ENCODE data around the gene JDP2.
A peak's percentile ranks its signal among the peaks of the same experiment; 100 is the strongest.

The JDP2 gene

GRCh38 chr14:75392686-75393641 is 34.9 kb upstream of the JDP2 start:
- H3K4me3 ChIP-seq (ENCODE audit: low read length in 2 of 2), result no peak overlapping the region
- H3K9ac ChIP-seq (ENCODE audit: low read depth in 1 of 2, low read length in 2 of 2), result no peak overlapping the region
- H3K4me1 ChIP-seq (ENCODE audit: control insufficient read depth in 2 of 2, insufficient read depth in 2 of 2, low read length in 2 of 2), result no peaks in the 10 kb centered on the region
- H3K27me3 ChIP-seq (ENCODE audit: control insufficient read depth in 2 of 2, insufficient read depth in 2 of 2, low read length in 2 of 2), result no peaks in the 10 kb centered on the region
- no peaks in the 10 kb centered on the region for H3K36me3 ChIP-seq (ENCODE audit: control insufficient read depth in 2 of 2, insufficient read depth in 2 of 2, low read length in 2 of 2)
- no peaks in the 10 kb centered on the region for H3K9me3 ChIP-seq (ENCODE audit: control insufficient read depth in 2 of 2, low read length in 2 of 2)
- H3K27ac ChIP-seq (ENCODE audit: low read depth in 2 of 2, low read length in 2 of 2), result no peak overlapping the region

DNA sequence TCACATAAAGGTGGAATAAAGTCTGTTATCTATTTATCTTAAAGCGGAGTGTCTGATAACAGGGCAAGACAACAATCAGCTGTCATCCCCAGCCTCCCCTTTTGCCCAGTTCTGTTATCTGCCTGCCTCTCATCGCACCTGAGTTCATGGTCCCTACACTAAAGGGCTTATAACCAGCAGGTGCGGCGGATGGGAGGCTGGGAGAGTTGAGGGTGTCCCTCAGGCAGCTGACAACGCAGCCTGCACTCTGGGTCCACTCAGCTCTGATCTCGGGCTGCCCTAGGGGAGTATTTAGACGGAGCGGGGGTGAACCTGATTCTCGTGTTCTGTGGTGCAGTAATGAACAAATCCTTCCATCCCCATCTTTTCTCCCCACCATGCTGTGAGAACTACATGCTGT is 34.0 kb upstream of the JDP2 start:
- Histone ChIP-seq H3K36me3 (ENCODE audit: control insufficient read depth in 2 of 2, insufficient read depth in 2 of 2, low read length in 2 of 2) (no peaks in the 10 kb centered on the region), H3K9me3 (ENCODE audit: control insufficient read depth in 2 of 2, low read length in 2 of 2) (no peaks in the 10 kb centered on the region), H3K4me3 (ENCODE audit: low read length in 2 of 2) (no peak overlapping the region), H3K27ac (ENCODE audit: low read depth in 2 of 2, low read length in 2 of 2) (no peak overlapping the region), H3K4me1 (ENCODE audit: control insufficient read depth in 2 of 2, insufficient read depth in 2 of 2, low read length in 2 of 2) (no peaks in the 10 kb centered on the region), H3K27me3 (ENCODE audit: control insufficient read depth in 2 of 2, insufficient read depth in 2 of 2, low read length in 2 of 2) (no peaks in the 10 kb centered on the region), H3K9ac (ENCODE audit: low read depth in 1 of 2, low read length in 2 of 2) (no peak overlapping the region)

GRCh38 chr14:75395862-75396261 is 32.0 kb upstream of the JDP2 start:
- Histone ChIP-seq H3K27me3 (ENCODE audit: control insufficient read depth in 2 of 2, insufficient read depth in 2 of 2, low read length in 2 of 2) (no peaks in the 10 kb centered on the region), H3K9ac (ENCODE audit: low read depth in 1 of 2, low read length in 2 of 2) (no peak overlapping the region), H3K36me3 (ENCODE audit: control insufficient read depth in 2 of 2, insufficient read depth in 2 of 2, low read length in 2 of 2) (no peaks in the 10 kb centered on the region), H3K9me3 (ENCODE audit: control insufficient read depth in 2 of 2, low read length in 2 of 2) (no peaks in the 10 kb centered on the region), H3K4me3 (ENCODE audit: low read length in 2 of 2) (no peak overlapping the region), H3K4me1 (ENCODE audit: control insufficient read depth in 2 of 2, insufficient read depth in 2 of 2, low read length in 2 of 2) (peaks cover 11 to 14% of the 10 kb centered on the region in 2 donors), H3K27ac (ENCODE audit: low read depth in 2 of 2, low read length in 2 of 2) (no peak overlapping the region)

DNA sequence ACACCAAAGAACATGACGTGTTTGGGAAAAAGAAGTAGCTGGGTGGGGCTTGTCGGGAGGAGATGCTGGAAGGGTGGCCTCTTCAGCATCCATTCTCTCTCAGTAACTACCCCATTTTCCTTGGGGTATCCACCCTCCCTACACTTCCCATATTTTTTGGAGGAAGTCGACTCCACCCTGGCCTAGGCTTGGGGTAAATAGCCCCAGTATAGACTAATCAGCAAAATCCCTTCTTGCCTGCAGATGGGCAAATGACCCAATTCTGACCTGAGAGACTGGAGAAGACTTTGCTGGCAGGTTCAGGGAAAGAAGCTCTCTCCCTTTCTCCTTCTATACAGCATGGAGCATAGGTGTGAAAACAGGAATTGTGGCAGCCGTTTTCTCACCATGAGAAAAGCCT is 28.5 kb upstream of the JDP2 start:
- Histone ChIP-seq H3K27ac (ENCODE audit: low read depth in 2 of 2, low read length in 2 of 2) (peak overlapping the region; percentile 91), H3K9me3 (ENCODE audit: control insufficient read depth in 2 of 2, low read length in 2 of 2) (no peaks in the 10 kb centered on the region), H3K9ac (ENCODE audit: low read depth in 1 of 2, low read length in 2 of 2) (no peak overlapping the region), H3K4me1 (ENCODE audit: control insufficient read depth in 2 of 2, insufficient read depth in 2 of 2, low read length in 2 of 2) (peaks cover 21 to 26% of the 10 kb centered on the region in 2 donors), H3K36me3 (ENCODE audit: control insufficient read depth in 2 of 2, insufficient read depth in 2 of 2, low read length in 2 of 2) (no peaks in the 10 kb centered on the region), H3K4me3 (ENCODE audit: low read length in 2 of 2) (no peak overlapping the region), H3K27me3 (ENCODE audit: control insufficient read depth in 2 of 2, insufficient read depth in 2 of 2, low read length in 2 of 2) (no peaks in the 10 kb centered on the region)

DNA sequence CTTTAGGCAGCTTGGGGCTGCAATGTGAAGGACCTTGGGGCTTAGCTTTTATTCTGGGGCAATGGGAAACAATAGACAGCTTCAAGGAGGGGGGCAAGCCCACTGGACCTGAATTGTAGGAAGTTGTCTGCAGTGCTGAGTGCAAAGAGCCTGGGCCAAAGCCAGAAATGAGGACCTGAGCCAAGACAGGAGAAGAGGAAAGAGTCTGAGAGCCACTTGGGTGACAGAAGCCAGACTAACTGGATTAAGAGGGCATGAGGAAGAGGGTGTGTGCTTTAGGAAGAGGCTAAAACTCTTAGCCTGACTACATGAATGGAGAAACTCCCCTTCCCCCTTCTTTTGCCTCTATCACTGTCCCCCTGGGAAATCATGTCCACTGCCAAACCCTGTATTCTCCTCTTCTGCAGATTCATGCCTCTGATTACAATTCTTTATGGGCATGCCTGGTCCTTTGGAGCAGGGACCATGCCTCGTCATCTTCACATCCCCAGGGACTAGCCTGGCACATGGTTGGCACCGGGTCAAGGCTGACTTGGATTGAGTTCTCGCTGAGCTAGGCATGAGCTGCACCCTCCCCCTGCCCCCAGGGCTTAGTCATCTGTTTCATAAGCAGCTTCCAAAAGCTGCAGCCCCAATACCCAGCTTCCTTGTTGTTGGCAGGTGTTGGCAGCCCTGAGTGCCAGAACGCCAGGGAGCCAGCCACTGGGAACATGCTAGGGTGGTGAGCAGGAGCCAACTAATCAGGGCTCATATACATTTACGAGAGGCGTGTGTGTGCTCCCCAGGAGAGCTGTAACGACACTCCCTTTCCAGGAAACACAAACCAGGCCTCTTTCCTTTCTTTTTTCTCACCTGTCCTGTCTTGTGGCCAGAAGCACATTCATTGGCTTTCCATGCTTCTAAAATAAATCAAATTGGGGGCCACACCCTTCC is 27.7 kb upstream of the JDP2 start:
- H3K27me3 ChIP-seq (ENCODE audit: control insufficient read depth in 2 of 2, insufficient read depth in 2 of 2, low read length in 2 of 2), result no peaks in the 10 kb centered on the region
- H3K27ac ChIP-seq (ENCODE audit: low read depth in 2 of 2, low read length in 2 of 2), result peak overlapping the region; percentile 91
- peaks cover 21 to 26% of the 10 kb centered on the region in 2 donors for H3K4me1 ChIP-seq (ENCODE audit: control insufficient read depth in 2 of 2, insufficient read depth in 2 of 2, low read length in 2 of 2)
- peak overlapping the region in 1 of 2 donors; percentile 23 for H3K4me3 ChIP-seq (ENCODE audit: low read length in 2 of 2)
- no peaks in the 10 kb centered on the region for H3K9me3 ChIP-seq (ENCODE audit: control insufficient read depth in 2 of 2, low read length in 2 of 2)
- H3K36me3 ChIP-seq (ENCODE audit: control insufficient read depth in 2 of 2, insufficient read depth in 2 of 2, low read length in 2 of 2), result no peaks in the 10 kb centered on the region
- peak overlapping the region; percentile 56 for H3K9ac ChIP-seq (ENCODE audit: low read depth in 1 of 2, low read length in 2 of 2)

DNA sequence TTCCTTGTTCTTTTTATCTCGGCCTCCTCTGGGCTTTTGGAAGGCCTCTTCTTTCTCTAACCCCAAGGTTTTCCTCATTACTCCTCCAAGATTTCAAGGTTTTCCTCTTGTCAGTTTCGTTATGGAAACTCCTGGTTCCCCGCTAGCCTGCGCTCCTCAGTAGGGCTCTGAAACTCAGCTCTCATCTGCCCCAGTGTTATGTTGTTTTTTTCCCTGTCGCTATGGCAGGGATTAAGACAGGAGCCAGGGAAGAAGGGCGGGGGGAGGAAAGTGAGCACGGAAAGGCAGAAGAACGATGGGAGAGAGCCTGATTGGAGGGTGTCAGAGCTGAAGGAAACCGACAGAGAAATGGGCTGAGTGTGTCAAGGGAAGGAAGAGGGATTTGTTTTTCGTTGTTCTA is 26.5 kb upstream of the JDP2 start:
- peak overlapping the region in 1 of 2 donors; percentile 7 for H3K4me3 ChIP-seq (ENCODE audit: low read length in 2 of 2)
- peak overlapping the region; percentile 91 for H3K27ac ChIP-seq (ENCODE audit: low read depth in 2 of 2, low read length in 2 of 2)

DNA sequence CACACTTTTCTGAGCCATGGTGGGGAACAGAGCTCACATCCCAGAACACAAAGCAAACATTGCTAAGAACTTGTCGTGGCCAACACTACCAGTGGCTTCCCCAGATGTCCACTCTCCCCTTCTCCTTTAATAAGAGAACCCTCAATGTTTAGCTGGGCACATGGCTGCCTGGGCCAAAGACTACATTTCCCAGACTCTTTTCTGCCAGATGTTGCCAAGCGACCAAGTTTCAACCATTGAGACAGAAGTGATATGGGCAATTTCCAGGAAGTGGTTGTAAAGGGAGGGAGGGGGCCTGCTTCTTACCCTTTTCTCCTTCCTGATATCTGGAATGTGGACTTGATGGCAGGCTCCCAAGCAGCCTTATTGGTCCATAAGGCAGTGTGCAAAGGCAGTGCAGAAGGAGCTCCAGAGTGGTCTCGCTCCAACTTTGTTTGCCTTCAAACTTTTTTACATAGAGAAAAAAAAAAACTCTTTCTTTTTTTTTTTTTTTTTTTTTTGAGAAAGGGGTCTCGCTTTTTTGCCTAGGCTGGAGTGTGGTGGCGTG is 24.9 kb upstream of the JDP2 start:
- no peak overlapping the region for H3K4me3 ChIP-seq (ENCODE audit: low read length in 2 of 2)
- H3K9me3 ChIP-seq (ENCODE audit: control insufficient read depth in 2 of 2, low read length in 2 of 2), result no peaks in the 10 kb centered on the region
- peaks cover 21 to 26% of the 10 kb centered on the region in 2 donors for H3K4me1 ChIP-seq (ENCODE audit: control insufficient read depth in 2 of 2, insufficient read depth in 2 of 2, low read length in 2 of 2)
- no peak overlapping the region for H3K9ac ChIP-seq (ENCODE audit: low read depth in 1 of 2, low read length in 2 of 2)
- H3K27me3 ChIP-seq (ENCODE audit: control insufficient read depth in 2 of 2, insufficient read depth in 2 of 2, low read length in 2 of 2), result no peaks in the 10 kb centered on the region
- no peak overlapping the region for H3K27ac ChIP-seq (ENCODE audit: low read depth in 2 of 2, low read length in 2 of 2)
- H3K36me3 ChIP-seq (ENCODE audit: control insufficient read depth in 2 of 2, insufficient read depth in 2 of 2, low read length in 2 of 2), result no peaks in the 10 kb centered on the region

More for the DNA sequence above, 26.5 kb upstream of the JDP2 start:
- H3K27me3 ChIP-seq (ENCODE audit: control insufficient read depth in 2 of 2, insufficient read depth in 2 of 2, low read length in 2 of 2), result no peaks in the 10 kb centered on the region
- no peaks in the 10 kb centered on the region for H3K9me3 ChIP-seq (ENCODE audit: control insufficient read depth in 2 of 2, low read length in 2 of 2)
- H3K4me1 ChIP-seq (ENCODE audit: control insufficient read depth in 2 of 2, insufficient read depth in 2 of 2, low read length in 2 of 2), result peaks cover 21 to 26% of the 10 kb centered on the region in 2 donors
- H3K9ac ChIP-seq (ENCODE audit: low read depth in 1 of 2, low read length in 2 of 2), result peak overlapping the region in 1 of 2 donors; percentile 56
- H3K36me3 ChIP-seq (ENCODE audit: control insufficient read depth in 2 of 2, insufficient read depth in 2 of 2, low read length in 2 of 2), result no peaks in the 10 kb centered on the region

- peaks cover 19 to 22% of the 10 kb centered on the region in 2 donors for H3K4me1 ChIP-seq (ENCODE audit: control insufficient read depth in 2 of 2, insufficient read depth in 2 of 2, low read length in 2 of 2)
- no peak overlapping the region for H3K27ac ChIP-seq (ENCODE audit: low read depth in 2 of 2, low read length in 2 of 2)
- no peak overlapping the region for H3K9ac ChIP-seq (ENCODE audit: low read depth in 1 of 2, low read length in 2 of 2)
- H3K9me3 ChIP-seq (ENCODE audit: control insufficient read depth in 2 of 2, low read length in 2 of 2), result no peaks in the 10 kb centered on the region
- H3K4me3 ChIP-seq (ENCODE audit: low read length in 2 of 2), result no peak overlapping the region
- H3K27me3 ChIP-seq (ENCODE audit: control insufficient read depth in 2 of 2, insufficient read depth in 2 of 2, low read length in 2 of 2), result no peaks in the 10 kb centered on the region
- H3K36me3 ChIP-seq (ENCODE audit: control insufficient read depth in 2 of 2, insufficient read depth in 2 of 2, low read length in 2 of 2), result no peaks in the 10 kb centered on the region
These were observed 23.0 kb upstream of the JDP2 start for GRCh38 chr14:75404847-75405246.

- Histone ChIP-seq H3K9ac (ENCODE audit: low read depth in 1 of 2, low read length in 2 of 2) (no peak overlapping the region), H3K27ac (ENCODE audit: low read depth in 2 of 2, low read length in 2 of 2) (no peak overlapping the region), H3K4me3 (ENCODE audit: low read length in 2 of 2) (no peak overlapping the region), H3K9me3 (ENCODE audit: control insufficient read depth in 2 of 2, low read length in 2 of 2) (no peaks in the 10 kb centered on the region), H3K27me3 (ENCODE audit: control insufficient read depth in 2 of 2, insufficient read depth in 2 of 2, low read length in 2 of 2) (no peaks in the 10 kb centered on the region), H3K4me1 (ENCODE audit: control insufficient read depth in 2 of 2, insufficient read depth in 2 of 2, low read length in 2 of 2) (peaks cover 9 to 10% of the 10 kb centered on the region in 2 donors), H3K36me3 (ENCODE audit: control insufficient read depth in 2 of 2, insufficient read depth in 2 of 2, low read length in 2 of 2) (no peaks in the 10 kb centered on the region)
These were observed 21.7 kb upstream of the JDP2 start for GRCh38 chr14:75406102-75406501.

Measured in mucosa of rectum (tissue), 2 donors.